Adrenal gland (tissue), 12 donors: Measurements from ENCODE around the gene CDH7. TPM values are rescaled to one million over a fixed set of nuclear protein-coding genes. Genes with fewer than 3 reads are reported as not detected.

Experiments used
- DNase-seq, 7 donors: peaks; one replicate each; pipeline ENCODE4 v3.0.0-alpha.2; 2019 to 2020
- H3K27ac ChIP-seq, 5 donors: fragments of 200-600 bp; sonication (generic) in 4 of 5; 1 replicate in 3 of 5; 2 replicates in 2 of 5; pipeline versions ENCODE4 v1.5.1 to v1.8.0; 2016 to 2020; ENCODE audit warnings: mild to moderate bottlenecking in 1 of 5
- H3K27me3 ChIP-seq: fragments of 200-600 bp; 2 replicates; pipeline ENCODE4 v1.8.0; 2021
- H3K36me3 ChIP-seq, 2 donors: fragments of 200-600 bp; replicated peaks in 1 of 2; 1 replicate in 1 of 2; 2 replicates in 1 of 2; pipeline versions ENCODE4 v1.5.1 to v1.8.0; 2018 to 2022
- H3K4me1 ChIP-seq, 2 donors: fragments of 200-600 bp; replicated peaks in 1 of 2; 1 replicate in 1 of 2; 2 replicates in 1 of 2; pipeline versions ENCODE4 v1.5.1 to v1.8.0; 2018 to 2021
- H3K4me3 ChIP-seq, 4 donors: fragments of 200-600 bp; sonication (generic) in 3 of 4; one replicate each; pipeline ENCODE4 v1.5.1; 2016 to 2018
- H3K9me3 ChIP-seq, 3 donors: fragments of 200-600 bp; sonication (generic) in 1 of 3; replicated peaks in 1 of 3; 1 replicate in 2 of 3; 2 replicates in 1 of 3; pipeline versions ENCODE4 v1.5.1 to v1.8.0; 2016 to 2021
- POLR2A ChIP-seq, 2 donors: fragments of 450-650 bp; IDR thresholded peaks; one replicate each; pipeline ENCODE4 v1.6.1; 2017; ENCODE audit warnings: antibody characterized with exemption in 2 of 2, mild to moderate bottlenecking in 2 of 2, moderate library complexity in 1 of 2
- WGBS, 4 donors: extraction: QIAGEN DNeasy Blood & Tissue Kit in 2 of 4; methylation state at CpG; one replicate each; pipeline versions ENCODE4 v1.1.5 to v1.1.7; 2013 to 2017; 5-methylcytosine and 5-hydroxymethylcytosine counted together
- intact Hi-C, 2 donors: fragments of 100-400 bp; cut with DNase I; formaldehyde crosslinking; loops; one replicate each; pipeline versions ENCODE4 v1.14.1 to v1.15.0; 2022 to 2023
- polyA plus RNA-seq, 3 donors: library from polyadenylated mRNA; stranded (reverse); fragments of 200-250 nt in 2 of 3; fragments of 350-450 nt in 1 of 3; fragmentation: Illumina TruSeq in 1 of 3; extraction: RNeasy Lipid Tissue Mini Kit (QIAGEN cat#74804) in 1 of 3; gene quantifications; one replicate each; pipeline ENCODE4 v1.2.3, GENCODE V29; 2013 to 2014
- total RNA-seq, 9 donors: library from RNA; depleted of rRNA in 4 of 9; stranded (reverse); fragments of >200 nt in 4 of 9; fragments of 120-200 nt in 1 of 9; fragmentation: NEBNext Ultra II Directional in 1 of 9; extraction: Animal tissue kit (Norgen Biotek cat#: 25700) in 1 of 9; gene quantifications; one replicate each; pipeline versions ENCODE4 v1.1.0 to v1.2.4, GENCODE V29; 2013 to 2023
- TF ChIP-seq, protein P1 (sequence below), 6 experiments: fragments of 450-650 bp in 4 of 6; fragments of 200-600 bp in 2 of 6; sonication (generic) in 1 of 6; IDR thresholded peaks; 1 replicate in 5 of 6; 2 replicates in 1 of 6; pipeline versions ENCODE4 v1.5.1 to v1.8.0; 2016 to 2021; ENCODE audit warnings: antibody characterized with exemption in 6 of 6, mild to moderate bottlenecking in 2 of 6, moderate library complexity in 1 of 6
- donor health status: healthy with polysubstance abuse.
- donor health status: Bipolar disorder and iron deficiency.
- donor health status: DM: yes; HTN: yes; CAD: no.
- donor health status: DM: no; HTN: no; CAD: no.
- donor health status: DM: no; HTN: no; CAD: no.
- donor health status: DM: yes; HTN: yes; CAD: no.

Gene CDH7
- total and polyA plus RNA-seq, 12 donors, result under 0.01 to 1.7 (median 0.11) TPM; not detected in 5

- Histone ChIP-seq H3K36me3 (no peaks in the 10 kb centered on the region), H3K9me3 (no peaks in the 10 kb centered on the region), H3K4me3 (no peak overlapping the region), H3K4me1 (no peaks in the 10 kb centered on the region), H3K27me3 (no peaks in the 10 kb centered on the region), H3K27ac (no peak overlapping the region)
- intact Hi-C loops, result no loop called here
- TF ChIP-seq, protein P1, sequence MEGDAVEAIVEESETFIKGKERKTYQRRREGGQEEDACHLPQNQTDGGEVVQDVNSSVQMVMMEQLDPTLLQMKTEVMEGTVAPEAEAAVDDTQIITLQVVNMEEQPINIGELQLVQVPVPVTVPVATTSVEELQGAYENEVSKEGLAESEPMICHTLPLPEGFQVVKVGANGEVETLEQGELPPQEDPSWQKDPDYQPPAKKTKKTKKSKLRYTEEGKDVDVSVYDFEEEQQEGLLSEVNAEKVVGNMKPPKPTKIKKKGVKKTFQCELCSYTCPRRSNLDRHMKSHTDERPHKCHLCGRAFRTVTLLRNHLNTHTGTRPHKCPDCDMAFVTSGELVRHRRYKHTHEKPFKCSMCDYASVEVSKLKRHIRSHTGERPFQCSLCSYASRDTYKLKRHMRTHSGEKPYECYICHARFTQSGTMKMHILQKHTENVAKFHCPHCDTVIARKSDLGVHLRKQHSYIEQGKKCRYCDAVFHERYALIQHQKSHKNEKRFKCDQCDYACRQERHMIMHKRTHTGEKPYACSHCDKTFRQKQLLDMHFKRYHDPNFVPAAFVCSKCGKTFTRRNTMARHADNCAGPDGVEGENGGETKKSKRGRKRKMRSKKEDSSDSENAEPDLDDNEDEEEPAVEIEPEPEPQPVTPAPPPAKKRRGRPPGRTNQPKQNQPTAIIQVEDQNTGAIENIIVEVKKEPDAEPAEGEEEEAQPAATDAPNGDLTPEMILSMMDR (IDR thresholded peaks at IDR 0.05), result no peak
- no peak for TF ChIP-seq POLR2A (IDR thresholded peaks at IDR 0.05)
- WGBS, 4 donors, result 63 to 73% (median 65%) methylated on average over 2 of the region's 2 CpGs
- no peak for DNase-seq
These were observed 64.7 kb downstream of the CDH7 start for GRCh38 chr18:65815506-65815905.

DNA sequence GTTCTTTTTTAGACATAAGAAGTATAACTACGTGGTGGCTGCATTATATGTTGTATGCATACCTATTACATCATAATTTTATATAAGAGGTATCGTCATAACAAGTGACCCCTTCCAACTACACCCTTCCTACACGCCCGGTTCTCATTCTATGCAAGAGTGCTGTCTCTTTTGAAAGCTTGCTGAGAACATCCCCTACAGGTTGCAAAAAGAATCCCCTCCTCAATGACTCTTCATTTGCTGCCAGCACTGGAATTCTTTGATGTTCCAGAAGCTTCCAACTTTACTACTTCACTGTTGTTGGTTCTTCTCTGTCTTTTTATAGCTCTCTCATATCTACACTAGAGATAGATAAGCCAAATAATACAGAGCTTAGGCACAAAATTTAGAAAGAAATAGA lies 66.4 kb downstream of the CDH7 start:
- intact Hi-C loops, result no loop called here
- Histone ChIP-seq H3K4me1 (no peaks in the 10 kb centered on the region), H3K4me3 (no peak overlapping the region), H3K27me3 (no peaks in the 10 kb centered on the region), H3K36me3 (no peaks in the 10 kb centered on the region), H3K9me3 (no peaks in the 10 kb centered on the region), H3K27ac (no peak overlapping the region)
- no peak for TF ChIP-seq POLR2A (IDR thresholded peaks at IDR 0.05)
- 52 to 60% (median 55%) methylated on average over 4 of the region's 4 CpGs for WGBS, 4 donors
- no peak for DNase-seq

- intact Hi-C loops, result no loop called here
- TF ChIP-seq POLR2A (IDR thresholded peaks at IDR 0.05), result no peak
- TF ChIP-seq, protein P1 (IDR thresholded peaks at IDR 0.05), result no peak
- no peak overlapping the region for H3K27ac ChIP-seq
- 71 to 88% (median 78%) methylated on average over 3 of the region's 3 CpGs for WGBS, 4 donors
- no peaks in the 10 kb centered on the region for H3K9me3 ChIP-seq
- no peaks in the 10 kb centered on the region for H3K4me1 ChIP-seq
- no peak overlapping the region for H3K4me3 ChIP-seq
- H3K27me3 ChIP-seq, result no peaks in the 10 kb centered on the region
- DNase-seq, result no peak
- H3K36me3 ChIP-seq, result no peaks in the 10 kb centered on the region
These were observed 71.1 kb downstream of the CDH7 start for GRCh38 chr18:65821911-65822310.

DNA sequence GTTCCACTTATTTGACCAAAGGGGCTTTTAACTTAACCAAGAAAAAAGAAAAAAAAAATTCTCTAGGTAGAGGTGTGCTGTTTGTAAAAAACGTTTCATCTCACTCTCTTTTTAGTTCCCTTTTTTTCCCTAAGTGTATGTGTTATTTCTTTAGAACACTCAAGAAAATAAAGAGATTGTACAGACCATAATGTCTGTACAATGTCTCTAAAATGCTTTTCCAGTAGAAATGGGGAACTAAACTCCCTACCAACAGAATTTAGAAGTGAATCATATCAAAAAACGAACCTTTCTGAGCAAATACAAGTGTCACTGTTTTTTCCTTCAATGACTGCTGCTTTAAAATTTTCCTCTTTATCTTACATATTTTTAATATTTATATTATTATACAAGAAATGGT lies 72.0 kb downstream of the CDH7 start:
- intact Hi-C loops, result no loop called here
- H3K9me3 ChIP-seq, result no peaks in the 10 kb centered on the region
- no peaks in the 10 kb centered on the region for H3K4me1 ChIP-seq
- no peaks in the 10 kb centered on the region for H3K36me3 ChIP-seq
- no peaks in the 10 kb centered on the region for H3K27me3 ChIP-seq
- no peak overlapping the region for H3K4me3 ChIP-seq
- no peak overlapping the region for H3K27ac ChIP-seq
- TF ChIP-seq, protein P1 (IDR thresholded peaks at IDR 0.05), result no peak
- no peak for DNase-seq
- WGBS, 4 donors, result 39 to 49% (median 48%) methylated on average over 2 of the region's 2 CpGs

GRCh38 chr18:65827444-65827843 lies 76.6 kb downstream of the CDH7 start:
- no peaks in the 10 kb centered on the region for H3K27me3 ChIP-seq
- no peaks in the 10 kb centered on the region for H3K4me1 ChIP-seq
- DNase-seq, result no peak
- H3K27ac ChIP-seq, result no peak overlapping the region
- TF ChIP-seq POLR2A (IDR thresholded peaks at IDR 0.05), result no peak
- TF ChIP-seq, protein P1 (IDR thresholded peaks at IDR 0.05), result no peak
- WGBS, 4 donors, result 95 to 100% (median 99%) methylated on average over 1 of the region's 1 CpG
- intact Hi-C loops, result no loop called here
- no peaks in the 10 kb centered on the region for H3K36me3 ChIP-seq
- H3K9me3 ChIP-seq, result no peaks in the 10 kb centered on the region
- no peak overlapping the region for H3K4me3 ChIP-seq
